HPDE6-E6E7 (cell line): Measurements from ENCODE around the gene LCLAT1.
"Not testable (repeated sequence)": the region's sequence is repeated elsewhere in the genome, so short reads cannot be mapped to it uniquely, and the experiment has no call there.

Experiments used
- DNase-seq: peaks from one replicate; pipeline ENCODE4 v3.0.0; 2011; ENCODE audit warnings: missing footprints; ENCODE audit errors: extremely low spot score

Gene LCLAT1

GRCh38 chr2:30454571-30454970 lies 7.5 kb downstream of the LCLAT1 start:
- DNase-seq: no peak

- DNase-seq: no peak
These were observed 8.2 kb downstream of the LCLAT1 start for GRCh38 chr2:30455114-30455738.

- DNase-seq: no peak
These were observed 9.1 kb downstream of the LCLAT1 start for GRCh38 chr2:30456106-30456505.

- no peak for DNase-seq
These were observed 9.5 kb downstream of the LCLAT1 start for GRCh38 chr2:30456579-30456978.

GRCh38 chr2:30457296-30457695 lies 10.2 kb downstream of the LCLAT1 start:
- DNase-seq: no peak

- DNase-seq: no peak
These were observed 12.1 kb downstream of the LCLAT1 start for GRCh38 chr2:30459140-30459539.

GRCh38 chr2:30462131-30462857 lies 15.2 kb downstream of the LCLAT1 start:
- DNase-seq: no peak

GRCh38 chr2:30463535-30463934 lies 16.5 kb downstream of the LCLAT1 start:
- DNase-seq: no peak

GRCh38 chr2:30464544-30465170 lies 17.6 kb downstream of the LCLAT1 start:
- DNase-seq: no peak

GRCh38 chr2:30465171-30465545 lies 18.1 kb downstream of the LCLAT1 start:
- no peak for DNase-seq

GRCh38 chr2:30466216-30466615 lies 19.2 kb downstream of the LCLAT1 start:
- no peak for DNase-seq

- not testable (repeated sequence) for DNase-seq
These were observed 20.2 kb downstream of the LCLAT1 start for GRCh38 chr2:30467062-30467826.

GRCh38 chr2:30470426-30470825 lies 23.4 kb downstream of the LCLAT1 start:
- DNase-seq: no peak

GRCh38 chr2:30472326-30472725 lies 25.3 kb downstream of the LCLAT1 start:
- no peak for DNase-seq

- no peak for DNase-seq
These were observed 28.5 kb downstream of the LCLAT1 start for GRCh38 chr2:30475542-30475941.

- no peak for DNase-seq
These were observed 29.6 kb downstream of the LCLAT1 start for GRCh38 chr2:30476636-30477035.

GRCh38 chr2:30480703-30481322 lies 33.8 kb downstream of the LCLAT1 start:
- DNase-seq: no peak

- DNase-seq: no peak
These were observed 34.3 kb downstream of the LCLAT1 start for GRCh38 chr2:30481323-30481800.

GRCh38 chr2:30482011-30482410 lies 35.0 kb downstream of the LCLAT1 start:
- no peak for DNase-seq

- no peak for DNase-seq
These were observed 37.1 kb downstream of the LCLAT1 start for GRCh38 chr2:30484145-30484544.

GRCh38 chr2:30484995-30485394 lies 37.9 kb downstream of the LCLAT1 start:
- no peak for DNase-seq

- DNase-seq: no peak
These were observed 39.6 kb downstream of the LCLAT1 start for GRCh38 chr2:30486655-30487054.
